GM12891 (cell line): Measurements from ENCODE around the gene SCAPER.

Experiments used
- POLR2A ChIP-seq: IDR thresholded peaks from 2 replicates; pipeline ENCODE4 v1.6.1; 2011; ENCODE audit warnings: low read depth, low read length, control low read depth
- POLR2AphosphoS5 ChIP-seq: IDR thresholded peaks from 2 replicates; pipeline ENCODE4 v1.6.1; 2011; ENCODE audit warnings: low read depth, low read length, control low read depth

- no peak for TF ChIP-seq POLR2A
- no peak for TF ChIP-seq POLR2AphosphoS5
Measured at GRCh38 chr15:76337696-76338485, 567.2 kb downstream of the SCAPER start.
